ENCODE measurements around the gene LARGE1.

The LARGE1 gene

DNA sequence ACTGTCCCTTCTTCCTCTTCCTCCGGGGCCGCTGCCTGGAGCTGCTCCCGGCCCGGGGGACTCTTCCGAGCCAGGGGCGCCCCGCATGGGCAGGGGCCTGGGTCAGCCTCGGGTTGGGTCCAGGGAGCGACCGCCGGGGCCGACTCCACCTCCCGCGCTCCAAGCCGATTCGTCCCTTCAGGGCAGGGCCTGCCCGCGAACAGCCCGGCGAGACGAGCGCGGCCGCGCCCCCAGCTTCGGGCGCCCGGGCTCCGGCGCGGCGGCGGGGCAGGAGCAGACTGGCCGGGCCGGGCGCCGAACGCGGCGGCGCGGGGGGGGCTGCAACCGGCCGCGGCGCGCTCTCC is at the start of gene LARGE1:
TSS of gene LARGE1 (minus strand) at position 280 of the 344 bp plus-strand sequence.
- no peak for DNase-seq

DNA sequence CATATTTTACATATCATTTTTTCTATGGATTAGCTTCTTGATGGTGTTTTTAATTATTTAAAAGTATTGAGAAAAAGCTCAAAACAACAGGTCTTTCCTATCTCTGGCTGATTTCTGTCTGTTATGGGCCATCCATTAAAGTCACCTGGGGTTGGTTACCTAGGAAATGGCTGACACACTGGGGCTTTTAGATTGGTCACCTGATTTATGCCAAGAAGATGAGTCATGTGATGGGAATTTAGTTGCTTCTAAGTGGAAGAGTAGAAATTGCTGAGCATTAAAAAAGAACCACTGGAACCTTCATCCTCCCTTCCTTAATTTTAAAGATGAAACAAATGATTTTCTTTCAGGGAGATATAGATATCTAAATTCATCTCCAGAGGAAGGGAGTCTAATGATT is 48.8 kb upstream of the LARGE1 start:
- no peak for DNase-seq

DNA sequence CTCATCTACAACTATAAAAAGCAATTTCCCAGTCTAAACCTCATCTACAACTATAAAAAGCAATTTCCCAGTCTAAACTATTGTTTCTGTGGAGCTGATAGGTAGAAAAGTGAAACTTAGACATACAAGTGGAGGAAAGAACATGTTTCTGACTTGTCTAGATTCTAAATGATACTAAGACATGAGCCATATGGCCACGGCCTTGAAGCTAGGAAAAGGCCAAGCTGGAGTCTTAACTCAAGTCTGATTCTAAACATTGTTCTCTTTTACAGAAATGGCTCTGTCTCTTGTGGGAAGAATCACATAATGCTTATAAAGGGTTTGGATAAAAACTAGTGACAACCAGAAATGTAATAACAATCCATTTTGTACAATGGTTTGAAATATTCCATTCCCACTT is 43.8 kb upstream of the LARGE1 start:
- no peak for DNase-seq

DNA sequence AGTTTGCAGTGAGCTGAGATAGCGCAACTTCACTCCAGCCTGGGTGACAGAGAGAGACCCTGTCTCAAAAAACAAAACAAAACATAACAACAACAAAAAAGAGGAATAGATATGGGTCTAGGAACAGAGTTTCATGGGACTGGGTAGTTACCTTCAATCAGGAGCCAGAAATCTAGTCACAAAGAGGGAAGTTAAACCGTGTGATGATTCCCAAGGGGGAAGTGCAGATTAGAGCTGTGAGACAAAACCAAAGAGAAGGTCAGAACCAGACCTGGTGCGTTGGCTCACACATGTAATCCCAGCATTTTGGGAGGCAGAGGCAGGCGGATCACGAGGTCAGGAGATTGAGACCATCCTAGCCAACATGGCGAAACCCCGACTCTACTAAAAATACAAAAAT is 42.1 kb upstream of the LARGE1 start:
- DNase-seq, result no peak

DNA sequence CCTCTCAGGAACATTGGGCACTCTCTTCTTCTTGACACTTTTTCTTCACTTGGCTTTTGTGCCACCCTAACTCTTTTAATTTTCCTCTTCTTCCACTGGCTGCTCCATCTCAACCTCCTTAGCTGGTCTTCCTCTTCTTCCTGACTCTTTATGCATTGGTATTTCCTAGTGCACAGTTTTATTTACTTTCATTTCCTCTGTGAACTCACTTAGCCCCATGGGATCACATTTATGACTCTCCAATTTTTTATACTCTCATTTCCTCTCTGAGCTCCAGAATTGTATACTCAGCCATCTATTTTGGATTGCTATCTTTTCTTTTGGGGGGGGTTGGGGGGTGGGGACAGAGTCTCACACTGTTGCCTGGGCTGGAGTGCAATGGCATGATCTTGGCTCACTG is 38.5 kb upstream of the LARGE1 start:
- DNase-seq, result no peak

DNA sequence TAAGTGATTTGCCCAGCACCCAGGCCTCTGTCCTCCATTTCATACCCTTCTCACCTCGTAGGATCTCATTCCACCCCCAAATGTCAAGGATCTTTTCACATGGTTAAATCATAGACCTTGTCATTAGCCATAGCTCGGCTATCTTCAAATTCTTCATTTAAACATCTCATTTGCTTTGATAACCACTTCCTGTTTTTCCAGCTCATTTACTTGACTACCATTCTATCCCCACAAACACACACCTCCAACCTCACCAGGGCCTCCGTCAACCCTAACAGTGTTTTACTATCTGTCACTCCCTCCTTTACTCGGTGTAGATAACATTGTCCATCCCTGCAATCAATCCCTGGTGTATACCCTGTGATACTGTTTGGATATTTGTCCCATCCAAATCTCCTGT is 36.8 kb upstream of the LARGE1 start:
- no peak for DNase-seq

DNA sequence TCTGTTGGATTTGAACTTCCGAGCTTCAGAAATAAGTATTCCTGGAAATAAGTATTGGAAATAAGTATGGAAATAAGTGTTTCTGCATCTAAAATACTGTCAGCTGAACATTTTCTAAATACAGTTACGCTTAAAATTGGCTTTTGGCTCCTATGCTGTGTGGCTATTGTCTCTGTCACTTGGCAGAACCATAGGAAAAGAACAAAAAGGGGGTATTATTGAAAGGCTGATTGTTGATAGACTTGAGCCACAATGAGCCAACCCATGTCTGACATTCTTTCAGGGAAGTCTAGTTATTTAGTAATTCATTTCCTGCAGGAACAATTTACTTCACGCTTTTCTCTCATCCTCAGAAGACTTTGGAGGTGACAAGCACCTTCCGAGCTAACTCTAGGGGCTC is 32.5 kb upstream of the LARGE1 start:
- no peak for DNase-seq

DNA sequence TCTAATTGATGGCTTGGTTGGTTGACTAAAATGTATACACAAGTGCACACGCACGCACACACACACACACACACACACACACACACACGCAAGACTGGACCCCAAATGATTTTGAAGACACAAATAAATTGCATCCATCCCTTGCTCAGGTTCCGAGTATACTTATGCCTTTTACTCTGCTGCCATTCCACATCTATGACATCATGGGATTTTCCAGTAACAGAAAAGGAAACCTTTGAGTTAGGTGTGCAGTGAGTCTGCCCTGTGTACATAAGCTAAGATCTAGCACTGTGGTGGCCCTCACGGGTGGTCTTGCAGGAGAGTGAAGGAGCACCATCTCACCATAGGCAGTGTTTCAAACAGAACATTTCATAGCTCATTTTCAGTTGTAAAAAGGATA is 20.5 kb upstream of the LARGE1 start:
- DNase-seq, result no peak

DNA sequence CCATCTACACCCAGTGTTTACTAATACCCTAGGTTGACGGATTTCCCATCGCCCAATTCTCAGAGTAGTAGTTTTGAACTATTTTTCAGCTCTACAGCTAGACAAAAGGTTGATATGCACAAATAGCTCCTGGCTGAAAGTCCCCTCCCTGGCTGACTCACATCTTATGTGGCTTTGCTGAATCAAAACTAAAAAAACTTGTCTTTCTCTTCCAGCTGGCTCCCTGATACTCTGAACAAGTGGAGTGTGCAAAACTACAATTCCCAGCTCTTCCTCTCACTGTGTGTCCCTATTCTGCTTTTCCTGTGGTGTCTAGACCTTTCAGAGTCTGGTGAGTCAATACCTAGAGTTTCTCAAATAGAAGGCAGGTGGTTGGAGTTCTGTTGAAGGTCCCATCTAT is 12.7 kb upstream of the LARGE1 start:
- no peak for DNase-seq

DNA sequence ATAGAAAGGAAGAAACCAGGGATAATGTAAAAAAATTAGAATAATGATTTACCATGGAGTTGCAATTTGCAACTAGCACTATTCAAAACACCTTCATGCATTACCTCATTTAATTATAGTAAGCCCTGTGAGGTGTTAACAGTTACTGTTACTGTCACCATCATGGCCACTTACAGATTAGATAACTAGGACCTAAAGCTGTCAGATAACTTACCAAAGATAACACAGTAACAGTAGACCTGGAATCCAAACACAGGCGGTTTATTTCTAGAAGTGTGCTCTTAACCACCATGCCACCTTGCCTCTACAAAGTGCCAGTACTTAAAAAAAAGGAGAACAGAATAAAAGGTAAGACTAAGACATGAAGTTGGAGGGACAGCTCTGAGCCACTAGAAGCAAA is 11.1 kb upstream of the LARGE1 start:
- no peak for DNase-seq

DNA sequence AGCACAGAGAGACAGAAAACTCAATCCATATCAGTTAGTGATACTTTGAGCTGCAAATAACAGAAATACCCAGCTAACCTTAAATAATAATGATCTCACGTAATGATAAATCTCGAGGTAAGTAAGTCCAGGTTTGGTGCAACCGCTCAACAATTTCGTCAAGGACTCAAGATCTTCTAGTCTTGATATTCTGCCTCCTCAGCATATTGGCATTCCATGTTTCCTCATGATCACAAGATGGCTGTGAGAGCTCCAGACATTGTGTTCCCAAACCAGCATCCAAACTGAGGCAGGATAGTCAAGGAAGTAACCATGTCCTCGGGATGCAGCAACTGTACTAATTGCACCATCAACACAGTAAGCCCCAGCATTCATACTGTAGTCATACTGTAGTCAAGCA is 7.5 kb upstream of the LARGE1 start:
- DNase-seq, result no peak

DNA sequence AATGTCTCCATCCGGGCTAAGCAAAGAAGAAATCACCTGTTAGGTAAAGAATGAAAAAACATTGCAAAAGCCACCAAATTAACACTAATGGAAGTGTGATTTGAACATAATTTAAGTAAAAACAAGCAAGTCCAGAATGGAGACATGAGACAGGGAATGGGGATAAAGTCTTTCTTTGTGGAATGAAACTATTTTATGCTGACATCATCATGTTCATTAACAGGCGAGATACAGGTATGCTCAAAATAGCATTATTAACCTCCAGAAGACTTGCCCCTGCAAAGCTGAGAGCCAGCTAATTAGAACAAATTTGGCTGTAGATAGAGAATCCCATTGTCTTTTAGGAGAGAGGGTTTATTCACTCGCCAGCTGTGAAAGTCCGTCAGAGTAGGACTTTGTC is 4.9 kb upstream of the LARGE1 start:
- no peak for DNase-seq

DNA sequence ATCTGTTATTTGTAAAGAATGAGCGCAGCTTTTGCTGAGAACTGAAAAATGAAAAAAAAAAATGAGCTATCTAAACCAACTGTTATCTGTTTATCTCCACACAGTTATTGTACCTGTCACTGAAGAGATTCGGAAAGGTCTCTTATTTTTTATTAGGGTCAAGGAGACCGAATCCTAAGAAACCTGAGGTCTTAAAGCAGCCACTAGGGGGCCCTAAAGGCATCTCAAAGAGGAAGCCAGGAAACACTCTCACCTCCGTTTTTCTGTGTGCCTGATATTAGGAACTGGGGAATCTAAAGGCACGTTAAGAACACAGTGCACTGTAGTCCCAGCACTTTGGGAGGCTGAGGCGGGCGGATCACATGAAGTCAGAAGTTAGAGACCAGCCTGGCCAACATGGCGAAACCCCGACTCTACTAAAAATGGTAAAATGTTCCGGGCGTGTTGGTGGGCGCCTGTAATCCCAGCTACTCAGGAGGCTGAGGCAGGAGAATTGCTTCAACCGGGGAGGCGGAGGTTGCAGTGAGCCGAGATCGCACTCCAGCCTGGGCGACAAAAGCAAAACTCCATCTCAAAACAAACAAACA is 3.5 kb upstream of the LARGE1 start:
- no peak for DNase-seq

DNA sequence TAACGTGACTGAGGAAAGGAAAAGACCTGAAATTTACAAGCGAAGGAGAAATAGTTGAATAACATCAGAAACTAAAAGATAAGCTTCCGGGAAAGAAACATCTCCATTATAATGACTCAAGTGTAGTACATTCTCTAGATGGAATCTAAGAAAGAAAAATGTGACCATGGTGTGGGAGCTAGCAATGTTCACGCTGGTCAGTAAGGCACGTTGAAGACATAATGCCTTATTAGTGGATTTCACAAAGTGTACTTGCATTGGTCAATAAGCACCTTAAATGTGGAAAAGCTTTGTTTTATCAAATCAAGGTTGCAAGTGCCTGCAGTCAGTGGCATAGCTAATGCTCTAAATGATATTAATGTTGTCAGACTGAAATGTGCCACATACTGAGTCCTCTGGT is 2.8 kb upstream of the LARGE1 start:
- no peak for DNase-seq

DNA sequence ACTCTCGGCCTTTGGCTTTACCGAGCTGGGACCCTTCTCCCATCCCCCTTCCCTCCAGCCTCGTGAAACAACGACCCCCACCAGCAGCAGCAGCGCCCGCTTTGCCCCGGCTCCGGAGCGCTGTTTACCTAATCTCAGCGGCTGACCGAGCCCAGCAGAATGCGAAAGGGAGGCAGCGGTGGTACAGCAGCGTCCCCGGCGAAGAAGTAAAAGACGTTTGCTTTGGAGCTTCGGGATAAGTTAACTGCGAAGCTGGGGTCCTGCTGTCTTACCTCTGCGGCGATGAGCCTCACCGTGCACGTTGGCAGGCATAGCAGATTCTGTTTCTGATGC is 2.0 kb upstream of the LARGE1 start:
- no peak for DNase-seq

DNA sequence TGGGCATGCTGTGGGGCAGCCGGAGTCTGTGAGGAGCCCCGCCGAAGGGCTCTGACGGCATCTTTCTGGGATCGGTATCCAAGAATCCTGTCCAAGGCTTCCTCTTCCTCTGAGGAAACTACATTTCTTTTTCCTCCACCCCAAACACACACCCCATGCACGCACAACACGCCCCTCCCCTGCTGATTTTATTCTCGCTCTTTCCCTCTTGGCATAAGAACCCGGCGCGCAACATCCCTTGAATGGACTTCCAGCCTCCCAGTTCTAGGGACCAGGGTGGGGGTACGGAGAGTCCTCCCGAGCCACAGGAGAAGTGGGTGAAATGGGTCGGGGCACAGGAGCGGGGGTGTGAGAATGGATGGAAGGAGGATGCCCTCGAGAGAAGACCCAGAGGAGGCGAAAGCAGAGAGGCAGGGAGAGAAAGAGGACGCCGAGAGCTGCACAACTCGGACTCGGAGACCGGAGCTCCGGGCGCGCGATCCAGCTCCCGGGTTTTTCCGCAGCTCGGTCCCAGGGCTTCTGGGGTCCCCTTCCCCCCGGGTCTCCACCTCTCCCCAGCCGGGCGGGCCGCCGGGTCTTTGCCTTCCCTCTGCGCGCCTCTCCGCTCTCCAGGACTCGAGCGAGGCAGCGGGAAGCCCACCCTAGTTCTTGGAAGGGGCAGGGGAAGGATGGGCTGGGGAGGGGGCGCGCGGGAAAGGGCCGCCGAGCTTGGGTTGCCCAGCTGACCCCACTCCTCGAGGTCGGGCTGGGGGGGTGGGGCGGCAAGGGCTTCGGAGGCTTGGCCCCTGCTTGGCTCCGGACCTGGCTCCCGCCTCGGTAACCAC is 1.5 kb upstream of the LARGE1 start:
- no peak for DNase-seq

DNA sequence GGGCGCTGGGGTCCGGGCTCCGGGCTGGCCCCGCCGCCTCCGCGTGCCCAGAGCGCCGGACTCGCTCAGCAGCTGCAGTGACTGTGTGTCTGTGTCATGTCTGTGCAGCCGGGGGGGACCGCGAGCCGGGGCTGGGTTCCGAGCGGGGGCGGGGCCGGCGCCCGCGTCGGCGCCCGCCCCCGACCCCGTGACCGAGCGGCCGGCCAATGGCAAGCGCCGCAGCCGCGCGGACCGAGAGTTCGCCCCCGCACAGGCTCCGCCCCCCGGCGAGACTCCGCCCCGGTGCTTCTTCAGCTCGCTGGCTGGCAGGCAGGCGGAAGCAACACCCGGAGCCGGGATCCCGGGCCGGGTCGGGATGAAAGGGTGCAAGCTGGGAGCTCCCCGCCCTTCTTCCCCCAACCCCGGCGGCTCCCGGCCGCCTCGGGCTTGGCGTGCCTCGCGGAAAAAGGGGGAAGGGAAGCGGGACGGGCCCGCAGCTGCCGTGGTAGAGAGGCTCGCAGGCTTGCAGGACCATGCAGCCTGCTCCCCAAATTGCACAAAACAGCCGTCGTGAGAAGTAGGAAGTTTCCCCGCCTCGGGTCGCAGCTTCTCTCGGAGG is 750 bp upstream of the LARGE1 start:
- DNase-seq, result peak; percentile 83

DNA sequence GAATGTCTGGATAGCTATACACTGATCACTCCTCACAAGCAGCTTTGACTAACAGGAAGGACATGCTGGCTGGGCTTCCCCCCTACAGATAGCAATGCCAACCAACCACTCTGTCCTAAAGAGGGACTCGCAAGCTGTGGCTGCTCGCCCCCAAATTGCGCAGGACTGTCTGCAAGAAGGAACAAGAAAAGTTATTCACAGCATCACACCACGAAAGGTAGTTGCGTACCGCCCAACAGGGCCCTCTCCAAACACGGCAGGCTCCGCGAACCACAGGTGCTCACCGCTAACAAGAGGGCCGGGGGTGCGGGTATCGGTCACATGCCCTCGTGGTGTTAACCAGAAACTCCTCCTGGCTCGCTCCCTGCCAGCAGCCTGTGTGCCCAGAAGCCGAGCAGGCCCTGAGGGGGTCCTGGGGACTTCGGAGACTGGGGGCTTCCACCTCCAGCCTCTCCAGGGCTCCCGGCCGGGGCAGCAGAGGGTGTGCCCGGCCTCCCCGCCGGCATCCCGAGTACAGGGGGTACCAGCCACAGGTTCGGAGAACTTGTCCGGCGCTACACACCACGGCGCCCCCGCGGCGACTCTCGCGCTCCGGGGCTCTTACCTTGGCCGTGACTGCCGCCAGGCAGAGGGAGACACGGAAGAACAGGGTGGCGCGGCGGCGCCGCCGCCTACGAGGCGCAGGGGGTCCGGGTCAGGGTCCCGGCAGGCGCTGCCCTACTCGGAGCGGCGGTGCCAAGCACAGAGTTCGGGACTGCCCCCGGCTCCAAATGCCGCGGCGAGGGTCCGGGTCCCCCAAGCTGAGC is 682 bp downstream of the LARGE1 start:
- no peak for DNase-seq

DNA sequence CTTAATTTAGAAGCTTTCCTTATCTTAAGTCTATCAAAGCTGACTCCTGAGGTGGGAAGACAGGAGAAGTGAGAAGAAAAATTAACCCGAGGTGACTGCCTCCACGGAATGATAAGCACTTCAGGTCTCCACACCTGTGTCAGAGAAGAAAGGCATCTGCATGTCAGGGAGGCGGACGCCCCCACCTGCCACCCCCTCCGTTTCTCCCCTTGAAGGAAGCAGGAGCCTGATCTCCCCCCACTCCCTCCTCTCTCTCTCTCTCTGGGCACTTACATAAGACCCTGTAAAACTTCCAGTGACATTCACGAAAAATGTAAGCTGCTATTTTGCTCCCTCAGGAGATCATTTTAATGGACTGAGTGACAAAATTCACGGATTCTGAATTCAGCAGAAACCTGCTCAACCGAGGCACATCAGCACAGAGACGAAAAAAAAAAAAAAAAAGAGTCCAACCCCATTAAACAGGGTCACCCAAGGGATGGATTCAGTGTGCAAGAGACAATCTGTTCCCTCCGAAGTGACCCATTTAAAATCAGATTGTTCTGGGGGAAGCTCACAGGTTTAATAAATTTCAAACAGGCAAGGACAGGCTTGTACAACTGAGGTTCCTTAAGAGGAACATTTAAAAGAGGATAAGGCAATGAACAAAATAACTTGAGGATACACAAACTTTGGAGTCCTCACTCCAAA is 1.5 kb downstream of the LARGE1 start:
- DNase-seq, result no peak

DNA sequence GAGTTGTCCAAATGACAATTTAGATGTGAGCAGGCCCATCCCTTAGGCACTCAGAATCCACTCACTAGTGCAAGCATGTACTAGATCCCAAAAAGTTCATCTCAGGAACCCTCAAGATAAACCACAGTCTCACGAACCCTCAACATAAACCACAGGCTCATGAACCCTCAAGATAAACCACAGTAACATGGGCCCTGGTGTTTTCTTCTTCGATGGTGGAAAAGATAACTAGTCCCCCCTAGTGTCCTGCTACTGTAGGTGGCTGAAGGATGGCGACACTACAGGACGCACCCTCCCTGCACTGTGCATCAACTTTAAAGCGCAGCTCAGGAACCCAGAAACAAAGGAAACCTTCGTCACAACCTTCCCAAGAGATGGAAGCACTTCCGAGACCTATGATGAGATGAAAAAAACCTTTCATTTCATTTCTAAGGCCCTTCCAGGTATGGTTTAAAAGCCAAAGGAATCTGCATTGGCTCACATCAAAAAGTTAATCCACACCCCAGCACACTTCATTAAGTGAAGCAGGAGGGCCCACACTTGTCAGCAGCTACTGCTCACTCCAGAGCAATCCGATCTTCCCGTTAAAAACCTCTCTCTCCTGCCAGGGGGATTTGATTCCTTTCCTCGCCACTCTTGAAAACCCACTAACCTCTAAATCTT is 2.4 kb downstream of the LARGE1 start:
- no peak for DNase-seq

DNA sequence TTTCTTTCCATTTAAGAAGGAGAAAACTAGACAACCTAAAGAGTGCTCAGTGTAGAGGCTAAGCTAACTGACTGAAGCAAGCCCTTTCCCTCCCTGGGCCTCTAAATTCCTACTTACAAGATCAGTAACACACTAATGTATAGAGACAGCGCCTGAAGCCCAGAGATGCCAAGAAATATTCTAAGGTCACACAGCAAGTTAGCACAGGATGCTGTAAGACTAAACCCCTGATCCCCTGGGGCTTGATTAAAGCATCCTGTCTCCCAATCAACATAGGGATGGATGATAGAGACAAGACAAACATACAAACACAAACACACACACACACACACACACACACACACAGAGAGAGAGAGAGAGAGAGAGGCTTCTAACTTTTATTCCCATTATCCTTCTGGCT is 5.6 kb downstream of the LARGE1 start:
- DNase-seq, result no peak

DNA sequence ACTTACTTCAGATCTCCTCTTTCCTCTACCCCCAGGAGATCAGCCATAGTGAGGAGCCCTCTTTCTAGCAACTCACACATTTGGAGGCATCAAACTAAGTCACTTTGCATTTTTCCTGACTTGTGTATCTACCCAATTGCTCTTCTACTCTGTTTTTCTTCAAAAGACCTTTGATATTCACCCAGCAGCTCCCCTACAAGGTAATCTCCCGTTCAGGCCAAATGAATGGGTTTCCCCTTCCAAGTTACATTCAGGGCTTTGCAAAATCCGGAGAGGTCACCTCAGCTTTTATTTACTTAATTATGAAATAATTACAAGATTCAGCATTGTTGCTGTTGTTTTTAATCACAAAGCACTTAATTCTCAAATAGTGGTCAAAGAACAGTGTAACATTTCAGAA is 6.1 kb downstream of the LARGE1 start:
- no peak for DNase-seq

DNA sequence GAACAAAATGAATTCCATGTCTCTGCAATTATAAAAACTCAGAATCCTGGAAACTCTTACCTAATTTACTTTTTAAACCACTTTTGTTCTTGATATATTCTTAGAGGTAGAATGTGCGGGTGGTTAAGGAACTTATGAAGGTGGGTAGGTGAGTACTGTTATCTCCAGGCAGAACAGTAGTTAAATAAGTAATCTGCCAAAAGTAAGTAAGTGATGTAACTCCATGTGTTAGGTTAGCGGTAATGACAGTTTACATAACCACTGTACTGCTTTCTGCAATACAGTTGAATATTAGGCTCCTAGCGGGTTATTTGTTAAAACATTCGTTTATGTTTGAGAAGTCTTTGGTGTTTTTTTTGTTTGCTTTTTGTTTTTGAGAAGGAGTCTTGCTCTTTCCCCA is 7.1 kb downstream of the LARGE1 start:
- no peak for DNase-seq
